ENCODE results near the gene TPRN. TPM values are rescaled to one million over a fixed set of nuclear protein-coding genes. Genes with fewer than 3 reads are reported as not detected.

TPRN gene
- total RNA-seq, 1 experiment from 2014 or later = 5.7 TPM

GRCh38 chr9:137157618-137158415 lies 42.7 kb downstream of the TPRN start:
- no peak overlapping the region for H2AFZ ChIP-seq (ENCODE audit: low read length)

GRCh38 chr9:137156567-137157375 lies 43.8 kb downstream of the TPRN start:
- no peaks in the 10 kb centered on the region for H3K36me3 ChIP-seq (ENCODE audit: insufficient read depth, low read length)
- no peaks in the 10 kb centered on the region for H3K9me2 ChIP-seq (replicated peaks; ENCODE audit: insufficient read depth, low read length)
- 0 out of 2 replicates have a peak, but pooled peaks cover 2% of the 10 kb centered on the region for H4K20me1 ChIP-seq (ENCODE audit: insufficient read depth, low read depth, low read length)
- peak; percentile 72 for DNase-seq
- no peaks in the 10 kb centered on the region for H3K27me3 ChIP-seq (ENCODE audit: low read length)
- H3K9me3 ChIP-seq (ENCODE audit: low read length) = no peaks in the 10 kb centered on the region
- H3K27ac ChIP-seq (ENCODE audit: low read length) = no peak overlapping the region
- H3K4me3 ChIP-seq (ENCODE audit: low read length) = no peak overlapping the region
- H3K79me2 ChIP-seq (ENCODE audit: low read length) = no peaks in the 10 kb centered on the region
- no peak overlapping the region for H2AFZ ChIP-seq (ENCODE audit: low read length)
- no peaks in the 10 kb centered on the region for H3K4me1 ChIP-seq (ENCODE audit: low read length)
- no peak overlapping the region for H3K4me2 ChIP-seq (ENCODE audit: low read depth, low read length, poor library complexity, severe bottlenecking)
- H3K9ac ChIP-seq (ENCODE audit: low read length) = no peak overlapping the region

More at GRCh38 chr9:137157618-137158415, 42.7 kb downstream of the TPRN start:
- no peaks in the 10 kb centered on the region for H3K4me1 ChIP-seq (ENCODE audit: low read length)
- H3K9me2 ChIP-seq (replicated peaks; ENCODE audit: insufficient read depth, low read length) = no peaks in the 10 kb centered on the region
- H3K79me2 ChIP-seq (ENCODE audit: low read length) = no peaks in the 10 kb centered on the region
- H4K20me1 ChIP-seq (ENCODE audit: insufficient read depth, low read depth, low read length) = 0 out of 2 replicates have a peak, but pooled peaks cover 2% of the 10 kb centered on the region
- no peaks in the 10 kb centered on the region for H3K27me3 ChIP-seq (ENCODE audit: low read length)
- H3K36me3 ChIP-seq (ENCODE audit: insufficient read depth, low read length) = no peaks in the 10 kb centered on the region
- no peak overlapping the region for H3K4me3 ChIP-seq (ENCODE audit: low read length)
- DNase-seq = no peak
- no peak overlapping the region for H3K9ac ChIP-seq (ENCODE audit: low read length)
- H3K9me3 ChIP-seq (ENCODE audit: low read length) = no peaks in the 10 kb centered on the region
- H3K4me2 ChIP-seq (ENCODE audit: low read depth, low read length, poor library complexity, severe bottlenecking) = no peak overlapping the region
- no peak overlapping the region for H3K27ac ChIP-seq (ENCODE audit: low read length)

GRCh38 chr9:137152844-137153405 lies 47.6 kb downstream of the TPRN start:
- Histone ChIP-seq H3K9me2 (replicated peaks; ENCODE audit: insufficient read depth, low read length) (no peaks in the 10 kb centered on the region), H3K9me3 (ENCODE audit: low read length) (no peaks in the 10 kb centered on the region), H3K27me3 (ENCODE audit: low read length) (no peaks in the 10 kb centered on the region), H2AFZ (ENCODE audit: low read length) (no peak overlapping the region), H3K4me2 (ENCODE audit: low read depth, low read length, poor library complexity, severe bottlenecking) (no peak overlapping the region), H3K79me2 (ENCODE audit: low read length) (no peaks in the 10 kb centered on the region), H3K4me3 (ENCODE audit: low read length) (no peak overlapping the region), H3K27ac (ENCODE audit: low read length) (no peak overlapping the region), H3K9ac (ENCODE audit: low read length) (no peak overlapping the region), H3K4me1 (ENCODE audit: low read length) (peaks cover 7% of the 10 kb centered on the region), H4K20me1 (ENCODE audit: insufficient read depth, low read depth, low read length) (no peaks in the 10 kb centered on the region), H3K36me3 (ENCODE audit: insufficient read depth, low read length) (no peaks in the 10 kb centered on the region)
- no peak for DNase-seq

GRCh38 chr9:137150617-137151457 lies 49.7 kb downstream of the TPRN start:
- Histone ChIP-seq H3K4me2 (ENCODE audit: low read depth, low read length, poor library complexity, severe bottlenecking) (no peak overlapping the region), H3K27me3 (ENCODE audit: low read length) (no peaks in the 10 kb centered on the region), H3K27ac (ENCODE audit: low read length) (no peak overlapping the region), H3K9ac (ENCODE audit: low read length) (no peak overlapping the region), H4K20me1 (ENCODE audit: insufficient read depth, low read depth, low read length) (no peaks in the 10 kb centered on the region), H2AFZ (ENCODE audit: low read length) (no peak overlapping the region), H3K4me1 (ENCODE audit: low read length) (peaks cover 7% of the 10 kb centered on the region), H3K36me3 (ENCODE audit: insufficient read depth, low read length) (no peaks in the 10 kb centered on the region), H3K9me2 (replicated peaks; ENCODE audit: insufficient read depth, low read length) (no peaks in the 10 kb centered on the region), H3K4me3 (ENCODE audit: low read length) (no peak overlapping the region), H3K79me2 (ENCODE audit: low read length) (no peaks in the 10 kb centered on the region), H3K9me3 (ENCODE audit: low read length) (no peaks in the 10 kb centered on the region)
- peak; percentile 97 for DNase-seq

- no peaks in the 10 kb centered on the region for H3K36me3 ChIP-seq (ENCODE audit: insufficient read depth, low read length)
- H3K9me3 ChIP-seq (ENCODE audit: low read length) = no peaks in the 10 kb centered on the region
- H3K4me3 ChIP-seq (ENCODE audit: low read length) = no peak overlapping the region
- peak; percentile 72 for DNase-seq
- H3K27me3 ChIP-seq (ENCODE audit: low read length) = no peaks in the 10 kb centered on the region
- no peak overlapping the region for H3K27ac ChIP-seq (ENCODE audit: low read length)
- no peak overlapping the region for H3K9ac ChIP-seq (ENCODE audit: low read length)
- no peak overlapping the region for H3K4me2 ChIP-seq (ENCODE audit: low read depth, low read length, poor library complexity, severe bottlenecking)
- H3K9me2 ChIP-seq (replicated peaks; ENCODE audit: insufficient read depth, low read length) = no peaks in the 10 kb centered on the region
- no peaks in the 10 kb centered on the region for H4K20me1 ChIP-seq (ENCODE audit: insufficient read depth, low read depth, low read length)
- H3K4me1 ChIP-seq (ENCODE audit: low read length) = peaks cover 7% of the 10 kb centered on the region
- H2AFZ ChIP-seq (ENCODE audit: low read length) = no peak overlapping the region
- no peaks in the 10 kb centered on the region for H3K79me2 ChIP-seq (ENCODE audit: low read length)
Observed at GRCh38 chr9:137149942-137150616, 50.5 kb downstream of the TPRN start.

- H3K9me3 ChIP-seq (ENCODE audit: low read length) = no peaks in the 10 kb centered on the region
- no peaks in the 10 kb centered on the region for H3K79me2 ChIP-seq (ENCODE audit: low read length)
- no peak overlapping the region for H3K27ac ChIP-seq (ENCODE audit: low read length)
- no peak overlapping the region for H2AFZ ChIP-seq (ENCODE audit: low read length)
- no peak overlapping the region for H3K4me2 ChIP-seq (ENCODE audit: low read depth, low read length, poor library complexity, severe bottlenecking)
- no peaks in the 10 kb centered on the region for H4K20me1 ChIP-seq (ENCODE audit: insufficient read depth, low read depth, low read length)
- H3K4me3 ChIP-seq (ENCODE audit: low read length) = no peak overlapping the region
- H3K9me2 ChIP-seq (replicated peaks; ENCODE audit: insufficient read depth, low read length) = no peaks in the 10 kb centered on the region
- H3K27me3 ChIP-seq (ENCODE audit: low read length) = no peaks in the 10 kb centered on the region
- H3K9ac ChIP-seq (ENCODE audit: low read length) = no peak overlapping the region
- H3K4me1 ChIP-seq (ENCODE audit: low read length) = peaks cover 7% of the 10 kb centered on the region
- DNase-seq = no peak
- H3K36me3 ChIP-seq (ENCODE audit: insufficient read depth, low read length) = no peaks in the 10 kb centered on the region
Observed at GRCh38 chr9:137149363-137149762, 51.2 kb downstream of the TPRN start.

- H3K4me2 ChIP-seq (ENCODE audit: low read depth, low read length, poor library complexity, severe bottlenecking) = no peak overlapping the region
- H3K79me2 ChIP-seq (ENCODE audit: low read length) = no peaks in the 10 kb centered on the region
- peaks cover 7% of the 10 kb centered on the region for H3K4me1 ChIP-seq (ENCODE audit: low read length)
- H3K9me2 ChIP-seq (replicated peaks; ENCODE audit: insufficient read depth, low read length) = no peaks in the 10 kb centered on the region
- no peak overlapping the region for H3K27ac ChIP-seq (ENCODE audit: low read length)
- no peaks in the 10 kb centered on the region for H4K20me1 ChIP-seq (ENCODE audit: insufficient read depth, low read depth, low read length)
- no peak for DNase-seq
- no peaks in the 10 kb centered on the region for H3K9me3 ChIP-seq (ENCODE audit: low read length)
- no peaks in the 10 kb centered on the region for H3K36me3 ChIP-seq (ENCODE audit: insufficient read depth, low read length)
- H3K9ac ChIP-seq (ENCODE audit: low read length) = no peak overlapping the region
- H3K27me3 ChIP-seq (ENCODE audit: low read length) = no peaks in the 10 kb centered on the region
- H2AFZ ChIP-seq (ENCODE audit: low read length) = no peak overlapping the region
- no peak overlapping the region for H3K4me3 ChIP-seq (ENCODE audit: low read length)
Observed at GRCh38 chr9:137148661-137149060, 51.9 kb downstream of the TPRN start.
